A673 (cell line): ENCODE data around the gene SZRD1. TPM values are rescaled to one million over a fixed set of nuclear protein-coding genes. Genes with fewer than 3 reads are reported as not detected.

Experiments
- BruUV-seq: library from RNA; stranded (reverse); fragments of 400-500 nt; replicated peaks from 2 replicates; lab custom pipeline; 2021; lab: Mats Ljungman, UMichigan
- CTCF ChIA-PET: fragments of 300-600 bp; sonication (Branson Sonifier 250); formaldehyde crosslinking; loops from one replicate; lab custom pipeline; 2022; ENCODE audit warnings: antibody characterized with exemption; lab: Charles Lee
- POLR2A ChIA-PET: fragments of 300-600 bp; sonication (Branson Sonifier 250); formaldehyde crosslinking; loops from one replicate; lab custom pipeline; 2022; ENCODE audit warnings: antibody characterized with exemption; ENCODE audit not compliant: low non-redundant PET; lab: Charles Lee
- DNase-seq: peaks from one replicate; pipeline ENCODE4 v3.0.0-alpha.2; 2015; ENCODE audit warnings: low spot score
- H3K27ac ChIP-seq: fragments of 200-600 bp; sonication (generic); 2 replicates; pipeline ENCODE4 v1.5.1; 2016; ENCODE audit warnings: mixed run types, low read depth, mild to moderate bottlenecking, mixed read lengths, antibody characterized with exemption, low read length; ENCODE audit not compliant: poor library complexity, severe bottlenecking
- H3K27me3 ChIP-seq: fragments of 200-600 bp; sonication (generic); replicated peaks from 2 replicates; pipeline ENCODE4 v1.6.1; 2017; ENCODE audit warnings: mixed run types, low read depth, mild to moderate bottlenecking, mixed read lengths, antibody characterized with exemption, low read length; ENCODE audit not compliant: insufficient read depth, poor library complexity
- H3K36me3 ChIP-seq: fragments of 200-600 bp; sonication (generic); 2 replicates; pipeline ENCODE4 v1.6.1; 2016; ENCODE audit warnings: mixed run types, mild to moderate bottlenecking, mixed read lengths, antibody characterized with exemption, low read length; ENCODE audit not compliant: insufficient read depth, poor library complexity, severe bottlenecking
- H3K4me1 ChIP-seq: fragments of 200-600 bp; sonication (generic); 2 replicates; pipeline ENCODE4 v1.6.1; 2017; ENCODE audit warnings: mixed run types, mild to moderate bottlenecking, mixed read lengths, antibody characterized with exemption, low read length; ENCODE audit not compliant: insufficient read depth, poor library complexity, severe bottlenecking
- H3K4me3 ChIP-seq: fragments of 200-600 bp; sonication (generic); 2 replicates; pipeline ENCODE4 v1.5.1; 2016; ENCODE audit warnings: low read depth, mixed run types, mild to moderate bottlenecking, mixed read lengths, low read length; ENCODE audit not compliant: poor library complexity, severe bottlenecking
- H3K9me3 ChIP-seq: fragments of 200-600 bp; sonication (generic); 2 replicates; pipeline ENCODE4 v1.6.1; 2016; ENCODE audit warnings: mixed run types, low read depth, mild to moderate bottlenecking, mixed read lengths, antibody characterized with exemption, low read length; ENCODE audit not compliant: poor library complexity, severe bottlenecking
- CTCF ChIP-seq: fragments of 300-800, 200-600 bp; sonication (generic); conservative IDR thresholded peaks from 2 replicates; pipeline ENCODE4 v1.5.1; 2017; ENCODE audit warnings: low read depth, mild to moderate bottlenecking, antibody characterized with exemption, low read length, moderate library complexity, mixed read lengths
- EZH2 ChIP-seq: fragments of 200-600 bp; sonication (generic); IDR thresholded peaks from 2 replicates; pipeline ENCODE4 v1.6.1; 2017; ENCODE audit warnings: borderline replicate concordance, low read depth, mild to moderate bottlenecking, mixed read lengths, antibody characterized with exemption, low read length; ENCODE audit not compliant: poor library complexity, severe bottlenecking
- intact Hi-C: fragments of 100-400 bp; cut with micrococcal nuclease; formaldehyde crosslinking; loops from one replicate; pipeline ENCODE4 v1.10.0; 2022; ENCODE audit not compliant: unreplicated experiment
- total RNA-seq: library from RNA; stranded (reverse); gene quantifications from 2 replicates; pipeline ENCODE4 v1.2.3, GENCODE V29; 2021

The SZRD1 gene
- total RNA-seq, 1 experiment from 2014 or later, result 187 TPM

GRCh38 chr1:16405441-16405840 lies 38.4 kb downstream of the SZRD1 start:
- Histone ChIP-seq H3K27me3 (no peaks in the 10 kb centered on the region), H3K9me3 (no peaks in the 10 kb centered on the region), H3K4me1 (no peaks in the 10 kb centered on the region), H3K4me3 (no peak overlapping the region), H3K27ac (no peak overlapping the region), H3K36me3 (no peaks in the 10 kb centered on the region)
- POLR2A ChIA-PET, result no interaction called here
- BruUV-seq, result no TSS peak
- DNase-seq, result no peak
- intact Hi-C loops, result no loop called here
- CTCF ChIA-PET, result no interaction called here
- no peak for TF ChIP-seq CTCF
- no peak for TF ChIP-seq EZH2

GRCh38 chr1:16406868-16407267 lies 39.8 kb downstream of the SZRD1 start:
- BruUV-seq, result no TSS peak
- Histone ChIP-seq H3K4me1 (no peaks in the 10 kb centered on the region), H3K4me3 (no peak overlapping the region), H3K36me3 (no peaks in the 10 kb centered on the region), H3K27me3 (no peaks in the 10 kb centered on the region), H3K9me3 (no peaks in the 10 kb centered on the region), H3K27ac (no peak overlapping the region)
- CTCF ChIA-PET, result no interaction called here
- intact Hi-C loops, result no loop called here
- POLR2A ChIA-PET, result no interaction called here
- no peak for TF ChIP-seq CTCF
- no peak for TF ChIP-seq EZH2
- DNase-seq, result no peak

- TF ChIP-seq CTCF (no peak), EZH2 (no peak)
- ChIA-PET CTCF (no interaction called here), POLR2A (no interaction called here)
- no peaks in the 10 kb centered on the region for H3K27me3 ChIP-seq
- H3K4me1 ChIP-seq, result no peaks in the 10 kb centered on the region
- no peak for DNase-seq
- no peak overlapping the region for H3K4me3 ChIP-seq
- H3K36me3 ChIP-seq, result no peaks in the 10 kb centered on the region
- no peaks in the 10 kb centered on the region for H3K9me3 ChIP-seq
- H3K27ac ChIP-seq, result no peak overlapping the region
- intact Hi-C loops, result no loop called here
- no TSS peak for BruUV-seq
These were observed 42.6 kb downstream of the SZRD1 start for GRCh38 chr1:16409536-16410152.
